ENCODE data around the gene KNDC1.
"Not testable (repeated sequence)": the region's sequence is repeated elsewhere in the genome, so short reads cannot be mapped to it uniquely, and the experiment has no call there.

The KNDC1 gene

GRCh38 chr10:133141144-133141957 is 18.7 kb upstream of the KNDC1 start:
- no peak for DNase-seq

- DNase-seq, result peak; percentile 38
These were observed 18.1 kb upstream of the KNDC1 start for GRCh38 chr10:133141958-133142340.

- DNase-seq, result peak; percentile 34
These were observed 17.4 kb upstream of the KNDC1 start for GRCh38 chr10:133142523-133143199.

- peak; percentile 27 for DNase-seq
These were observed 16.9 kb upstream of the KNDC1 start for GRCh38 chr10:133143200-133143533.

GRCh38 chr10:133143546-133143945 is 16.5 kb upstream of the KNDC1 start:
- DNase-seq, result no peak

- DNase-seq, result no peak
These were observed 15.2 kb upstream of the KNDC1 start for GRCh38 chr10:133144771-133145170.

- DNase-seq, result no peak
These were observed 9.8 kb upstream of the KNDC1 start for GRCh38 chr10:133150226-133150625.

GRCh38 chr10:133150656-133151055 is 9.4 kb upstream of the KNDC1 start:
- DNase-seq, result no peak

GRCh38 chr10:133151071-133151470 is 8.9 kb upstream of the KNDC1 start:
- not testable (repeated sequence) for DNase-seq

- no peak for DNase-seq
These were observed 8.5 kb upstream of the KNDC1 start for GRCh38 chr10:133151543-133151972.

GRCh38 chr10:133154411-133154810 is 5.6 kb upstream of the KNDC1 start:
- no peak for DNase-seq

- no peak for DNase-seq
These were observed 4.8 kb upstream of the KNDC1 start for GRCh38 chr10:133154996-133155778.

- DNase-seq, result no peak
These were observed 3.1 kb upstream of the KNDC1 start for GRCh38 chr10:133156674-133157579.

GRCh38 chr10:133157662-133158436 is 2.2 kb upstream of the KNDC1 start:
- no peak for DNase-seq

- DNase-seq, result no peak
These were observed 1.6 kb upstream of the KNDC1 start for GRCh38 chr10:133158437-133158755.

- DNase-seq, result no peak
These were observed 1.0 kb upstream of the KNDC1 start for GRCh38 chr10:133158756-133159610.

- no peak for DNase-seq
These were observed 439 bp upstream of the KNDC1 start for GRCh38 chr10:133159611-133159949.

- no peak for DNase-seq
These were observed 930 bp downstream of the KNDC1 start for GRCh38 chr10:133160826-133161471.

- DNase-seq, result no peak
These were observed 1.6 kb downstream of the KNDC1 start for GRCh38 chr10:133161486-133162109.
